Measurements from ENCODE around the gene CTNNBIP1. TPM values are rescaled to one million over a fixed set of nuclear protein-coding genes. Genes with fewer than 3 reads are reported as not detected.

Gene CTNNBIP1
- polyA plus RNA-seq, 1 donor (not counting 4 experiments of a cell fraction or from before 2014, with no cell fraction given), result 92.3 TPM

DNA sequence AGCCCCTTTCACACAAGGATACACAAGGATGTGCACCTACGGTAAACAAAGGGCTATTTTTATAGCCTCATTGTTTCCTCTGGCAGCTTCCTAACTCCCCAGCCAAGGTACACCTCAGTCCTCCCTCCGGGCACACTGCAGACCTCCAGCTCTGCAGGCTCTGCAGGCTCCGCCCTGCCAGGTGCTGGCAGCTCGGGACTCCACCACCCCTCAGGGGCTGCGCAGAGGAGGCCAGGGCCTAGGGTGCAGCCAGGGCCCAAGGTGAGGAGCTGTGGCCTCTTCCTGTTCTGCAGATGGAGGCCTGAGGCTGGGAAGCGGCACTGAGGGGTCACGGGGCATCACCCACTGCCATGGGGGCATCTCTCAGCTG, 66.5 kb downstream of the CTNNBIP1 start:
- peak overlapping the region; percentile 25 for H3K4me2 ChIP-seq (ENCODE audit: control insufficient read depth, extremely low read depth, insufficient read depth, low read depth, low read length)
- peaks cover 57% of the 10 kb centered on the region for H3K4me1 ChIP-seq (ENCODE audit: control insufficient read depth, extremely low read depth, insufficient read depth, low read length)
- peaks cover 4% of the 10 kb centered on the region for H3K9me3 ChIP-seq (ENCODE audit: control insufficient read depth, low read depth, low read length)
- peaks cover 2 to 3% of the 10 kb centered on the region in 2 experiments for H3K36me3 ChIP-seq (ENCODE audit: control insufficient read depth in 2 of 2, extremely low read depth in 1 of 2, insufficient read depth in 2 of 2, low read length in 2 of 2)
- no peak overlapping the region for H3K4me3 ChIP-seq (ENCODE audit: control insufficient read depth in 2 of 3, extremely low read depth in 1 of 3, insufficient read depth in 2 of 3, low read depth in 1 of 3, low read length in 3 of 3)
- H3K27ac ChIP-seq (ENCODE audit: control insufficient read depth, insufficient read depth, low read length), result peak overlapping the region; percentile 31
- H3K9ac ChIP-seq (ENCODE audit: control insufficient read depth, extremely low read depth, insufficient read depth, low read length), result peak overlapping the region; percentile 15
- FAIRE-seq (peak; percentile 96), DNase-seq (ENCODE audit: low read depth, low spot score) (no peak)
- H3K9me1 ChIP-seq (ENCODE audit: control insufficient read depth, extremely low read depth, insufficient read depth, low read length), result no peaks in the 10 kb centered on the region
- H2AFZ ChIP-seq (ENCODE audit: control insufficient read depth, low read length), result no peak overlapping the region
- H4K20me1 ChIP-seq (ENCODE audit: control insufficient read depth, extremely low read depth, insufficient read depth, low read length), result no peaks in the 10 kb centered on the region
- H3K79me2 ChIP-seq (ENCODE audit: control insufficient read depth, insufficient read depth, low read length), result no peaks in the 10 kb centered on the region
- dilution Hi-C loops (cut with MboI; ENCODE audit: extremely low pct_ligation_motif_present, low sequenced_read_pairs), result no loop called here
- TF ChIP-seq, protein P1, sequence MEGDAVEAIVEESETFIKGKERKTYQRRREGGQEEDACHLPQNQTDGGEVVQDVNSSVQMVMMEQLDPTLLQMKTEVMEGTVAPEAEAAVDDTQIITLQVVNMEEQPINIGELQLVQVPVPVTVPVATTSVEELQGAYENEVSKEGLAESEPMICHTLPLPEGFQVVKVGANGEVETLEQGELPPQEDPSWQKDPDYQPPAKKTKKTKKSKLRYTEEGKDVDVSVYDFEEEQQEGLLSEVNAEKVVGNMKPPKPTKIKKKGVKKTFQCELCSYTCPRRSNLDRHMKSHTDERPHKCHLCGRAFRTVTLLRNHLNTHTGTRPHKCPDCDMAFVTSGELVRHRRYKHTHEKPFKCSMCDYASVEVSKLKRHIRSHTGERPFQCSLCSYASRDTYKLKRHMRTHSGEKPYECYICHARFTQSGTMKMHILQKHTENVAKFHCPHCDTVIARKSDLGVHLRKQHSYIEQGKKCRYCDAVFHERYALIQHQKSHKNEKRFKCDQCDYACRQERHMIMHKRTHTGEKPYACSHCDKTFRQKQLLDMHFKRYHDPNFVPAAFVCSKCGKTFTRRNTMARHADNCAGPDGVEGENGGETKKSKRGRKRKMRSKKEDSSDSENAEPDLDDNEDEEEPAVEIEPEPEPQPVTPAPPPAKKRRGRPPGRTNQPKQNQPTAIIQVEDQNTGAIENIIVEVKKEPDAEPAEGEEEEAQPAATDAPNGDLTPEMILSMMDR (optimal IDR thresholded peaks at IDR 0.05 in 1 of 3, IDR thresholded peaks at IDR 0.05 in 1 of 3, conservative IDR thresholded peaks at IDR 0.05 in 1 of 3; ENCODE audit: extremely low read depth in 1 of 3, insufficient read depth in 2 of 3, low read length in 3 of 3), result no peak
- TF ChIP-seq EZH2 (IDR thresholded peaks at IDR 0.05; ENCODE audit: low read length), result no peak
- no peaks in the 10 kb centered on the region for H3K27me3 ChIP-seq (ENCODE audit: control insufficient read depth, extremely low read depth, insufficient read depth, low read length)

DNA sequence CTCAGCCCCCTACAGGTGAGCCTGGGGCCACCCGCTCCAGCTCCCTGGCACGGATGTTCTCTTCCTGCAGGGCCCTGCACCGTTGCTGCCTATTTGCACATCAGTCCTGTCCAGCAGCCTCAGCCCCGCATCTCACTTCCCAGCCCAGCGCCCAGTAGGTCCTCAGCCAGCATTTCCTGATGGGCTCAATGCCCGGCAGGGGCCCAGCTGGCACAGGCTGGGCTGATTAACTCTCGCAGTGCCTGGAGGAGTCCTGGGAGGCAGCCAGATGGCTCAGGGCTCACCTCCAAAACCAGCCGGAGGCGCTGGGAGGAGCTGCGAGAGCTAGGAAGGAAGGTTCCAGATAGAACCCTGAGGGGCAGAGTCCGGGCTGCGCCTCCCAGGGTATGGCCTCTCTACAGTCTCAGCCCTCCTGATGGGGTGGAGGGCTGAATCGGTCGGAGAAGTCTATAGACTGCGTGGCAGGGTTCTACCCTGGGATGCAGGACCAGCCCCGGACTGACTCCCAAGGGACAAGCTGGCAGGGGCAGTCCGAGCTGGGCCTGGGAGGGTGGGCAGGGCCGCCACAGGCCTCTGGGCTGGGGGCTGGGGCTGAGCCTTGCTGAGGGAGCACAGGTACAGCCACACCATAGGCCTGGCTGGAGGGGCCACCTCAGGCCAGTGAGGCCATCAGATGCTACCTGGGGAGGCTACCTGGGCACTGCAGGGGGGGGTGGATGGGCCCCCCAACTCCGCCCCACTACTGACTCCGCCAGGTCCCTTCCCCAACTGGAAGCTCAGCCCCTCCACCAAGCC, 67.1 kb downstream of the CTNNBIP1 start:
- H3K4me2 ChIP-seq (ENCODE audit: control insufficient read depth, extremely low read depth, insufficient read depth, low read depth, low read length), result peak overlapping the region; percentile 25
- no peak for TF ChIP-seq EZH2 (IDR thresholded peaks at IDR 0.05; ENCODE audit: low read length)
- TF ChIP-seq, protein P1 (optimal IDR thresholded peaks at IDR 0.05 in 1 of 3, IDR thresholded peaks at IDR 0.05 in 1 of 3, conservative IDR thresholded peaks at IDR 0.05 in 1 of 3; ENCODE audit: extremely low read depth in 1 of 3, insufficient read depth in 2 of 3, low read length in 3 of 3), result peak in 1 of 3 experiments; percentile 2

More for the DNA sequence above, 67.1 kb downstream of the CTNNBIP1 start:
- Histone ChIP-seq H3K4me1 (ENCODE audit: control insufficient read depth, extremely low read depth, insufficient read depth, low read length) (peaks cover 58% of the 10 kb centered on the region), H3K9ac (ENCODE audit: control insufficient read depth, extremely low read depth, insufficient read depth, low read length) (peak overlapping the region; percentile 28), H3K36me3 (ENCODE audit: control insufficient read depth in 2 of 2, extremely low read depth in 1 of 2, insufficient read depth in 2 of 2, low read length in 2 of 2) (no peaks in the 10 kb centered on the region), H3K9me1 (ENCODE audit: control insufficient read depth, extremely low read depth, insufficient read depth, low read length) (no peaks in the 10 kb centered on the region), H2AFZ (ENCODE audit: control insufficient read depth, low read length) (no peak overlapping the region), H4K20me1 (ENCODE audit: control insufficient read depth, extremely low read depth, insufficient read depth, low read length) (no peaks in the 10 kb centered on the region), H3K79me2 (ENCODE audit: control insufficient read depth, insufficient read depth, low read length) (no peaks in the 10 kb centered on the region), H3K27me3 (ENCODE audit: control insufficient read depth, extremely low read depth, insufficient read depth, low read length) (no peaks in the 10 kb centered on the region), H3K4me3 (ENCODE audit: control insufficient read depth in 2 of 3, extremely low read depth in 1 of 3, insufficient read depth in 2 of 3, low read depth in 1 of 3, low read length in 3 of 3) (no peak overlapping the region), H3K9me3 (ENCODE audit: control insufficient read depth, low read depth, low read length) (peaks cover 4% of the 10 kb centered on the region), H3K27ac (ENCODE audit: control insufficient read depth, insufficient read depth, low read length) (peak overlapping the region; percentile 31)
- DNase-seq (ENCODE audit: low read depth, low spot score), result no peak
- dilution Hi-C loops (cut with MboI; ENCODE audit: extremely low pct_ligation_motif_present, low sequenced_read_pairs), result no loop called here
- FAIRE-seq, result no peak

All from keratinocyte (primary cell).